GM12865 (cell line): ENCODE results near the gene HFM1.
"Not testable (repeated sequence)": the region's sequence is repeated elsewhere in the genome, so short reads cannot be mapped to it uniquely, and the experiment has no call there.

Source experiments
- DNase-seq: peaks from one replicate; pipeline ENCODE4 v3.0.0; 2010; ENCODE audit warnings: low read depth
- H3K4me3 ChIP-seq: 2 replicates; pipeline ENCODE4 v1.5.1; 2011; ENCODE audit warnings: mild to moderate bottlenecking, low read depth, low read length, control low read depth
- CTCF ChIP-seq: IDR thresholded peaks from 2 replicates; pipeline ENCODE4 v1.5.1; 2011; ENCODE audit warnings: low read length, control low read depth, low read depth, inconsistent platforms; ENCODE audit not compliant: insufficient read depth; ENCODE audit errors: missing control alignments

The HFM1 gene

GRCh38 chr1:91308544-91308943 is 96.1 kb downstream of the HFM1 start:
- no peak for TF ChIP-seq CTCF
- no peak for DNase-seq
- no peak overlapping the region for H3K4me3 ChIP-seq

GRCh38 chr1:91307784-91308409 is 96.7 kb downstream of the HFM1 start:
- H3K4me3 ChIP-seq: no peak overlapping the region
- no peak for TF ChIP-seq CTCF
- no peak for DNase-seq

GRCh38 chr1:91303165-91303564 is 101.5 kb downstream of the HFM1 start:
- TF ChIP-seq CTCF: no peak
- no peak overlapping the region for H3K4me3 ChIP-seq
- DNase-seq: no peak

- not testable (repeated sequence) for H3K4me3 ChIP-seq, DNase-seq
These were observed 115.6 kb downstream of the HFM1 start for GRCh38 chr1:91288843-91289553.

GRCh38 chr1:91286962-91287317 is 117.7 kb downstream of the HFM1 start:
- not testable (repeated sequence) for H3K4me3 ChIP-seq

GRCh38 chr1:91286259-91286961 is 118.2 kb downstream of the HFM1 start:
- not testable (repeated sequence) for H3K4me3 ChIP-seq

More at GRCh38 chr1:91286962-91287317, 117.7 kb downstream of the HFM1 start:
- not testable (repeated sequence) for DNase-seq

GRCh38 chr1:91283421-91283726 is 121.3 kb downstream of the HFM1 start:
- no peak overlapping the region for H3K4me3 ChIP-seq
- no peak for TF ChIP-seq CTCF
- no peak for DNase-seq

More at GRCh38 chr1:91286259-91286961, 118.2 kb downstream of the HFM1 start:
- DNase-seq: not testable (repeated sequence)

GRCh38 chr1:91282695-91283420 is 121.8 kb downstream of the HFM1 start:
- H3K4me3 ChIP-seq: no peak overlapping the region
- peak; percentile 76 for DNase-seq
- peak; percentile 74 for TF ChIP-seq CTCF
